ENCODE measurements around the gene SMARCE1.

The SMARCE1 gene

DNA sequence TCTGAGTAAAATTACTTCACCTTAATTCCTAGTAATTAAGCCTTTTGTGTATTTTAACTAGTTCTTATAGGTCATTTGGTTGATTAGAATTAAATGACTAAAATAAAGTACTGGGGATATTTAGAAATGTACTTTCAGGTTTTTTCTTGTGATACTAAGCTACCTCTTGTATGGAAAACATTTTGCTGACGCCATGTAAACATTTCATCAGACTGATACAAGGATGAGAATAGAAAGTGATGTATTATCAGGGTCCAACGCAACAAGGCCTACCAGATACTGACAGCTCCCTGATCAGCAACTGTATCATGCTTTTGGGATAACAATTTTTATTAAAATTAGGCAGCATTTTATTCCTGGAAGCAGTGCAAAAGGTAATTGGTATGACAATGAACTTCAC, 1.7 kb downstream of the SMARCE1 start:
- DNase-seq (ENCODE audit: low spot score), result no peak

GRCh38 chr17:40645291-40645690, 2.3 kb downstream of the SMARCE1 start:
- DNase-seq (ENCODE audit: low spot score), result no peak

GRCh38 chr17:40637931-40638330, 9.7 kb downstream of the SMARCE1 start:
- no peak for DNase-seq (ENCODE audit: low spot score)

DNA sequence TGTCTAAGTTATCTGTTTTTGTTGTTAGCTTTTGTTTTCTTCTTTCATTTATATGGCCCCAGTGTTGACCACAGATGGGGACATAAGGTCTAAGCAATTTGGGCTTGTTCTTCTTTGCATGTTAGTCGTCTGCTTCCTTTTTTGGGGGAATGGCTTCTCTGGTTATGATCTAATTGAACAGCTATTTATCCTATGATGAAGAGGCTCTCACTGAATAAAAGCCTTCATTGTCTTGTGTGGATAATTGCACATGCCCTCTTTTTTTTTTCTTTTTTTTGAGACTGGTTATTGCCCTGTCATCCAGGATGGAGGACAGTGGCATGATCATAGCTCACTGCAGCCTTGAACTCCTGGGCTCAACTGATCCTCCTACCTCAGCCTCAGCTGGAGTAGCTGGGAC, 13.7 kb downstream of the SMARCE1 start:
- DNase-seq (ENCODE audit: low spot score), result no peak

GRCh38 chr17:40632216-40632615, 15.4 kb downstream of the SMARCE1 start:
- no peak for DNase-seq (ENCODE audit: low spot score)

- no peak for DNase-seq (ENCODE audit: low spot score)
Observed at GRCh38 chr17:40629842-40630241, 17.8 kb downstream of the SMARCE1 start.

- no peak for DNase-seq (ENCODE audit: low spot score)
Observed at GRCh38 chr17:40625311-40625710, 22.3 kb downstream of the SMARCE1 start.

- DNase-seq (ENCODE audit: low spot score), result no peak
Observed at GRCh38 chr17:40623419-40624210, 24.0 kb downstream of the SMARCE1 start.

DNA sequence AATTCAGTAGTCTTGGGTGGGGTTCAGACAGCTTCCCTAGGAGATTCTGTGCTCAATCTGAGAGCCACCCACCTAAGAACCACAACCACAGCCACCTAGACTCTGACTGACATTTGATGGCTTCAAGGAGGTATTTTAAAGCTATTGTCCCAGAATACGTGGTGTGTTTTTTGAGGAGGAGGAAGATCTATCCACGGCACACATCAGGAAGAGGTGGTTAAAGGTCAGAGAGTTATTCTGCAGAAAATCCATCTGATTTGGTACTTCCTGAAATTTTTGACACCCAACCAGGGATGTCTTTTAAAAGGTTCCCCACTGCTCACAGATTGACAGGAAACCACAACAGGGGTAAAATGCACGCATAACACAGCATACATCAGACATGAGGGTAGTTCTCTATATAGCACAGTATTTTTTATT, 25.1 kb downstream of the SMARCE1 start:
- DNase-seq (ENCODE audit: low spot score), result no peak

GRCh38 chr17:40621578-40621977, 26.0 kb downstream of the SMARCE1 start:
- no peak for DNase-seq (ENCODE audit: low spot score)

DNA sequence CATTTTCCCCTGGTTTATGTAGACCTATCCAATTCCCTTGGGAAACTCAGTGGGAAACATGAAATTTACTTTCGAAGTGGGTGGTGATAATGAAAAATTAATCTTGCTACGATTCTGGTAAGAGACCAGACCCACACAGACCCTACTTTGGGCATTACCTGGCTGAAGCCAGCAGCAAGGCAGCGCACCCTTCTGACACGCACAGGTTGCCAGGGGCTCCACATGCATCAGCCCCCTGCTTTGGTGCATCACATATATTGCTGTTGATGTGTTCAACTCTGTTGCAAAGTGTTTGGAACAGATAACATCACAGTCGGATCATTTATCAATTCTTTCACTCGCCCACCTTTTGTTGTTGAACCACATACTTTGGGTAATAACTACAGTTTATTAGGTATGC, 26.6 kb downstream of the SMARCE1 start:
- DNase-seq (ENCODE audit: low spot score), result no peak

DNA sequence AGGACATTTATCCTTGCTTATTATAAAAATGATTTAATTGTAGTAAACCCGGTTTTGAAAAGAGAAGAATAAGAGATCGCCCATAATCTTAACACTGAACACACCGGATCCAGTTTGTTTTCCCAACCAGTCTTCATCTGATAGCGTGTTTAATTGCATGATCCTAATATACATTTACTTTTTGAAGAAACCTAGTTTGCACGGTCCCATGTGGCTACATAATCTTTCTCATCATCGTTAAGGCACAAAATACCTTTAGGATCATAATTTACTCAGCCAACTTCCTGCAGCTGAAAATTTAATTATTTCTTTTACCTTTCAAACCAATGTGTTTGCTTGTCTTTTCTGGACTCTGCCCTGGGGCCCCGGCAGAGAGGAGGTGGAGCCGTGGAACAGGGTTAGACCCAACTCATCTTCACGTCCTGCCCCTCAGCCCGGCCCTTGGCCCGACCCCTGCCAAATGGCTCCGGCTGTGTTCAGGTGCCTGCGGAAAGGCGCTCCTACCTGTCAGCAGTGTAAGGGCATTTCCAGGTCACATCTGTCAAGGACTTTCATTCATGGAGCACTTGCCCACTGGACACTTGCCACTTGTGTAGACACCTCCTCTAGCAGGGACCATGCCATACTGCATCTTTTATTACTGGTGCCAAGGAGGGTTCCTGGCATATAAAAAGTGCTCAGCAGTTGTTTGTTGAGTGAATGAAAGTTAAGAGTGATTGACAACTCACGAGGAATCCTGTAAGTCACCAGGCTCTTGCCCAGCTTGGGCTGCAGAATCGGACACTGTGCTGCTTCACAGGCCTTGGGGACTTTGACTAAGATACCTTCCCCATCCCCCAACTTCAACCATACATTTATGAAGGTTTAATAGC, 28.6 kb downstream of the SMARCE1 start:
- no peak for DNase-seq (ENCODE audit: low spot score)

DNA sequence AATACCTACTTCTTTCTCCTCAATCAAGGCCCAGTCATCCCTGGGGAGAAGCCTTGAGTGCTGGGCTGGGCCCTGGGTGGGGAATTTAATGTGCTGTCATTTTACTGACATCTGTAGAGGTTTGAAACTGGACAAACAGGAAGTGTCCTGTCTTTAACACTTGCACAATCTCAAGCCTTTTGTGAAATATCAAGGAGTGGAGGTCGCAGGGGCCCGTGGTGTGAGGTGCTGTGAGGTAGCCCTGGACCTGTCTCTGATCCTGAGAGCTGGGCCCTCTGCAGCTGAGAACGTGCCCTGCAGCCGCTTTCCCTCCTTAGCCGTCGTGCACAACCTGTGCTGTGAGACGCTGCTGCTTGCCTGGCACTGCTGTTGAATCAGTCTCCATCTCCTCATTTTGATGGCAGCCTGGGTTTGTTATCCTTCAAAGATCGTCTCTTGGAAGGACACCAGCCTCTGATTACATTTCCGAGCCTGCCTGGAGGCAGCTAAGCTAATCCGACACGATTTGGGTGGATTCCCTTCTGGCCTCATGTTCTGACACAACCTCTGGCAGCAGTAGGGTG, 29.9 kb downstream of the SMARCE1 start:
- no peak for DNase-seq (ENCODE audit: low spot score)

- DNase-seq (ENCODE audit: low spot score), result no peak
Observed at GRCh38 chr17:40616592-40616991, 31.0 kb downstream of the SMARCE1 start.

DNA sequence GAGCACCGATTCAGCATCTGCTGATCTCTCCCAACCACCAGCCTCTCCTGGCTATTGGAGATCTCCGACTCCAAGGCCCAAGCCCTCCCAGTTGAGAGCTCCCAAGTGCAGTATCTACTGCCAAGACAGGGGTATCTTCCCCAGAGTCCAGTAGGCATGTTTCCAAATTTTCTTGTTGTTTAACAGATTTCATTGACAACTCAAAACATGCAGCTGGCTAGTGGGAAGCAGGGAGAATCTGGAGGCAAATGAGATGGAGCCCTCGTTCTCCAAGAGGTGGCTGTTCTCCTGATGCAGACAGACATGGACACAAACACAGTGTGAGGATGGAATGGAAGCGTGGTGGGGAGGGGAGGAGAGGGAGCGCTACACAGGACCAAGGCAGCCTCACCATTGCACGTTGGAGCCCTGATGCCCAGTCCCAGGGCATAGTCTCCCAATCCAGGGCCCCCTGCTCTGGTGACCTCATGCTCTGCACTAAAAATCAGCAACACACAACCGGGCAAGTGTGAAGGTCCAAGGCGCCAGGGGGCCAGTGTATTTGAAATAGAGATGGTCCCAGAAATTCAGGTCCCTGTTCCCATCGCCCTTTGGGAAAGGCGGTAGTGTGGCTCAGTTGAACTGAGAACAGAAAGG, 31.7 kb downstream of the SMARCE1 start:
- DNase-seq (ENCODE audit: low spot score), result no peak

GRCh38 chr17:40615068-40615840, 32.4 kb downstream of the SMARCE1 start:
- peak; percentile 57 for DNase-seq (ENCODE audit: low spot score)

GRCh38 chr17:40614431-40615067, 33.1 kb downstream of the SMARCE1 start:
- no peak for DNase-seq (ENCODE audit: low spot score)

DNA sequence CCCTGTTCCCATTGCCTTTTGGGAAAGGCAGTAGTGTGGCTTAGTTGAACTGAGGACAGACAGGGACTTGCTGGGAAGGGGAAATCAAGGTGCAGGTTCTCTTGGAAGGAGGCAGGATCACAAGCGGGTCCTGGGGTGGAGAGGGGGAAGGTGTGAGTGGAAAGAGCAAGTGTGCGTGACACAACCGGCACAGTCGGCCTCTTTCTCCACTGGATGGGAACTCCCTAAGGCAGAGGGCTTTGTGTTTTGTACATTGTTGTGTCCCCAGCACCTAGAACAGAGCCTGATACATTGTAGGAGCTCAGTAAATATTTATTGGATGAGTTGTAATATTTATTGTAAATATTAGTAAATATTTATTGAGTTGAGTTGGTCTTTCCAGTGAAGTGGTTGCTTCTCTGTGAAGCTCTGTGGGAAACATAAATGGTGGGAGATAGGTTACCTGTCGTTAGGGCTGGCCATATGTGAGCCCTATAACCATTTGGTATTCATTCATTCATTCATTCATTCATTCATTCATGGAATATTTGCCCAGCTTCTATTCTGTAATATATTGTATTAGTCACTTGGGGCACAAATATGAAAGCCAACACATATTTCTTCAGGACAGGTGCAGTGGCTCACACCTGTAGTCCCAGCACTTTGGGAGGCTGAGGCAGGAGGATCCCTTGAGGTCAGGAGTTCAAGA, 34.0 kb downstream of the SMARCE1 start:
- no peak for DNase-seq (ENCODE audit: low spot score)

- peak; percentile 87 for DNase-seq (ENCODE audit: low spot score)
Observed at GRCh38 chr17:40612599-40613244, 34.9 kb downstream of the SMARCE1 start.
